Posterior cingulate gyrus (tissue), 11 donors: ENCODE measurements around the gene HDAC5.

Experiments
- DNase-seq, 10 donors: peaks; one replicate each; pipeline versions ENCODE4 v3.0.0 to v3.0.0-alpha.2; 2020 to 2021; ENCODE audit warnings: mixed read lengths in 3 of 10
- intact Hi-C: fragments of 100-400 bp; cut with DNase I; formaldehyde crosslinking; loops from one replicate; pipeline ENCODE4 v1.15.1; 2023

The HDAC5 gene

DNA sequence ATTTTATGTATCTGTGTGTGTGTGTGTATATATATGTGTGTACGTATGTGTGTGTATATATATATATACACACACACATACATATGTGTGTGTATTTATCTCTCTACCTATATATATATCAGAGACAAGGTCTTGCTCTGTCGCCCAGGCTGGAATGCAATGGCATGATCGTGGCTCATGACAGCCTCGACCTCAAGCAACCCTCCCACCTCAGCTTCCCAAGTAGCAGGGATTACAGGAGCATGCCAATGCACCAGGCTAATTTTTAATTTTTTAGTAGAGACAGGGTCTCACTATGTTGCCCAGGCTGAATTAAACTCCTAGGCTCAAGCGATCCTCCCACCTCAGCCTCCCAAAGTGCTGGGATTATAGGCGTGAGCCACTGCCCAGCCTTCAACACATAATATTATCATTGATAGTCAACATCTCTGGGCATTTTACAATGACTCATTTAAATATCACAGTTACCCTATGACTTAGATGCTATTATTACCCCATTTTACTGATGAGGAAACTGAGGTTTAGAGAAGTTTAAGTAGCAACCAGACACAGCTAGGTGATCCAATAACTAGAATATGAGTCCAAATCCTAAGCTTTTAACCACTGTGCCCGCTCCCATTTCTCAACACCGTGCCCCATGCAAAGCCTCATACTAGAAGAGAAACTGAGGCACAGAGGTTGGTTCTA, 28.6 kb downstream of the HDAC5 start:
- intact Hi-C loops: no loop called here
- no peak for DNase-seq

DNA sequence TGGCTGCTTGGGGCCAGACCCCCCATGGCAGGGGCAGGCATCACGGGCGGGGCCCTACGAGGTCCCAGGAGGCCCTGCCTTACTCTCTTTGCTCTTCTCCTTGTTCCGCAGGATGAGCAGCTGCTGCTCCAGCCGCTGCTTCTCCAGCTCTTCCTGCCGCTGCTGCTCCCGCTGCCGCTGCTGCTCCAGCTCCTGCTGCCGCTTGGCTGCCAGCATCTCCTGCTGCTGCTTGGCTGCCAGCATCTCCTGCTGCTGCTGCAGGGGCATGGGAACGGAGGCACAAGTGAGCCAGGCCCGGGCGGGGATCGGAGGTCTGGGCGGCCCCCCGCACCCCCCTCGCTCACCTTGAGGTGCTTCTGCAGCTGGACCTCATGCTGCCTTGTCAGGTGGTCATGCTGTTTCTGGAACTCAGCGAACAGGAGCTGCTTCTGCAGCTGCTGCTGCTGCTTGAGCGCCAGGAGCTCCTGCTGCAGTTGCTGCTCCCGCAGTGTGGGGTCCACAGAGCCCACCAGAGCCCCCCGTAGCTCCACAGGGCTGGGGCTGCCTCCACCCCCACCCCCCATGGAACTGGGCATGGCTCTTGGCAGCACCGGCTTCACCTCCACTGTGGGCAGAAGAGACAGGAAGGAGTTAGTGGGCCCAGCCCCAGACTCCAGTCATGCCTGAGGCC, 30.1 kb downstream of the HDAC5 start:
- DNase-seq: peak in 2 of 10 donors; percentile 74 to 87
- intact Hi-C loops: no loop called here

DNA sequence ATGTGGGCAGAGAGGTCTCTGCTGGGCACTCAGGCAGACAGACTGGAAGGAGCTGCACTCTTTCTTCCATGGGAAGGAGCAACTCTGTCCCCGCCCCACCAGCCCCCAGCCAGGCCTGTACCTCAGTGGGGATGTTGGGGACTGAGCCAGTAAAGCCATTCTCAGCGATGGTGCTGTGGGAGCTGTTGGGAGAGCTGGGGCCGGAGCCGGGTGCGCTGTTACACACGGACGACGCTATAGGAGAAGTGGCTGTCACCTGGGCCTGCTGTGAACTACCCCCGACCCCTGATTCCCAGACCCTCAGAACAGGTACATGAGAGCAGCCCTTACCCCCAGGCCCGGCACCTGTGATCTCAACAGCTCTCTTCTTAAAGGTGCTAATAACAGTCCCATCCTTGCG, 31.4 kb downstream of the HDAC5 start:
- intact Hi-C loops: no loop called here
- peak in 1 of 10 donors; percentile 63 for DNase-seq

DNA sequence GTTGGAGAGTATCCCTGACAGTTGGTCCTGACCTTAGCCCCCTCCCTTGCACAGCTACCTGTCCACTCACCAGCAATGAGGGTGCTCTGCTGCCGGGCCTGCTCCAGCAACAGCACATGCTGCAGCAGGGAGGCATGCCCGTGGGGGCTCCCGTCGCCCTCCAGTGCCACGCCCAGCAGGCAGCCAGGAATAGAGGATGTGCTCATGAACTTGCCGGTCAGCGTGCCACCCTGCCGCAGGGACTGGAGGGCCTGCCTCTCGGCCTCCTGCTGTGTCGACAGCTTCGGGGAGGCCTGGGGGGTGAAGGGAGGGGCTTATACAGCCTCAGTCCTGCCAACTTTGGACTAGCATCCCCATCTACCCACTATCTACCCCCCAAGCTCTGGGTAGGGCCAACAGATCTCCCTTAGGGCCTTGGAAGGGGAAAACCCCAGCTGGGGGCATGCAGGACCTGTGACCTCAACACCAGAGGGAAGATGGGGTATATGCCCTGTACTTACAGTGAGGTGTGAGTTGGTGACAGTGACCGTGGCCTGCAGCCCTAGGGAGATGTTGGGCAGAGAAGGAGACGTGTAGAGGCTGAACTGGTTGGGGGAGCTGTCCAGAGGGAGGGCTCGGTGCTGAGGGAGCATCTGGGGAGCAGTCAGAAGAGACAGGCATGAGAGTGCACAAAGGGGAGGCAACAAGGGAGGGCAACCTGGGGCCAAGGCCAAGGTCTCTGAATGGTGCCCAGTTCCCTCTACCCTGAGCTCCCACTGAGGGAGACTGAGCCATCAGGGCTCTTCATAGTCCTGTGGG, 32.0 kb downstream of the HDAC5 start:
- peak in 2 of 10 donors; percentile 54 to 83 for DNase-seq
- intact Hi-C loops: no loop called here

DNA sequence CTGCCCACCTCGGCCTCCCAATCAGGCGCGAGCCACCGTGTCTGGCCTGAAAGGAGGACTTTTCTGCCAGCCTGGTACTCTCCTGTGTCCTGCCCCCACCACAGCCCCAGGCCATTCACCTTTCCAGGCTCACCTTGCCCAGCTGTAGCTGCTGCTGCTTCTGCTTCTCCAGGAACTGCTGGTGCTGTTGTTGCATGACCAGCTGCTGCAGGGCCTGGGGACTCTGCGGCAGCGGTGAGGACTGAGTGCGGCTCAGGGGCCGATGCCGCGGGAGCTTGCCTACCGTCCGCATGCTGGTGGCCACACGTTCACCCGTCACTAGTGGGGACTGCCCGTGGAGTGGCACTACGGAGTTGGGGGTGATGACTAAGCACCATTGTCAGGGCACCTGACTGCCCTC, 35.2 kb downstream of the HDAC5 start:
- DNase-seq: peak in 1 of 10 donors; percentile 42
- intact Hi-C loops: no loop called here

DNA sequence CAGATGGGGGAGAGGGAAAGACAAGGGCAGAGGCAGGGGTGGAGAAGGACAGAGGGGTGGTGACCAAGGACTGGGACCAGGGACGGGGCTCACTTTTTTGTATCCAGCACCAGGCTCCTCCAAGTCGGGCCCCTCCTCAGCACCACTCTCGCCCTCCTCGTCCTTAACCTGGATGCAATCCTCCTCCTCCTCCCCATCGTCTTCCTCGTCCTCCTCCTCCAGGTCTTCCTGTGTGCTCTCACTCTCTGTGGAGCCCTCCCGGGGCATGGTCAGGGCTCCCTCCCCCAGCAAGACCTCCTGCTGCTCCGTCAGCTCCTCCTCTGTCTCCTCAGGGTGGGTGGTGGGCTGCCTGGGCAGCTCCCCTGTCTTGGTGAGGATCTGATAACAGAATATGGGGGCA, 36.1 kb downstream of the HDAC5 start:
- DNase-seq: peak in 1 of 10 donors; percentile 39
- intact Hi-C loops: no loop called here

DNA sequence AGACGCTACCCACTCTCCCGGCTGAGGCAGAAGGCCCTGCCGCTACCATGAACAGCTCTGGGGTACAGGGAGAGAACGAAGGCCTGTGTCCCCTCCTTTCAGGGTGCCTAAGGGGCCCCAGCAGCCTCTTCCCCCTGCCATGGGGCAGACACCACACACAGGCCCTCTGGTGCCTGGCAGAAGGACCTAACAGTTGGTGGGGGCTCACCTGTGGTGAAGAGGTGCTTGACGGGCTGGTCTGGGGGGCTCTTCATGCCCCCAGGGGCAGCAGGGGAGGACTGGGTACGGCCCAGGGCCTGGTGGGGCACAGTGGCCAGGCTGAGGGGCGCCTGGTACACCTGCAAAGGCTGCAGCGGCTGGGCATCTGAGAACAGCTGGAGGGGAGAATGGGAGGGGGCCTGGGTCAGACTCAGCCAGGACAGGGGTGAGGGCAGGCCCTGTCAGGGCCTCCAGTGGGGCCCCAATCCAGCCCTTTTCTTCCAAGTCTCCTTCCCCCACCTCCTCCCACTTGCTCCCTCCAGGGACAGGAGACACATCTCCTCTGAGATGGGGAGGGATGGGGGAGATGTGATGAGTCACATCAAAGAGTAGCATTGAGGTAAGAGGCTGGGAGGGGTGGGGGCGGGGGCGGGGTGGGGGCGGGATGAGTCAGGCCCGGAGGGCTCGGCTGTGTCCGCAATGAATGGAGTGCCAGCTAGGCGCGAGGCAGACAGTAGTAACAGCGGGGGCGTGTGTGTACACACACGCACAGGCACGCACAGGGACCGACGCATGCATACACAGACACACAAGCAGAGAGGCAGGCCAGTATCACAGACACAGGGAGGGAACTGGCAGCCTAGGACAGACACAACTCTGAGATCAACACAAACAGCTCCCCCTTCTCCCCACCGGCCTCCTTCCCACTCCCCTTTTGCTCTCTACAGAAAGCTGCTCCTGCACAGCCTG, 36.8 kb downstream of the HDAC5 start:
- intact Hi-C loops: no loop called here
- peak in 8 of 10 donors; percentile 45 to 96 (median 70) for DNase-seq

DNA sequence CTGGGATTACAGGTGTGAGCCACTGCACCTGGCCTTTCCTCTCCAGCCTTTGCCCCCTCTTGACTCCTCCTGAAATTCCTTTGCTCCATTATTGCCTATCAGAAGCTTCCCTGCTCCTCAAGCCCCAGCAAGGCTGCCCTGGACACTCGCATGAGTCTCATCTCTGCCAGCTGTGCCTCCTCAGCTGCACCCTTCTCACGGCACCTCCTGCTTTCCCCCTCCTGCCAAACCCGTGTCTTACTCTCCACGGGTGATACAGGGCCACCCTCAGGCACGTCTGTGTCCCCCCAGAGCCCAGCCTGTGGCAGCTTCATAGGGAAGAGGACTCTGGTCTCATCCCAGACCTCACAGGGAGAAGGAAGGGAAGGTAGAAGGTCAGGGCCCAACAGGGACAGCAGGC, 37.5 kb downstream of the HDAC5 start:
- intact Hi-C loops: no loop called here
- DNase-seq: peak in 1 of 10 donors; percentile 47

DNA sequence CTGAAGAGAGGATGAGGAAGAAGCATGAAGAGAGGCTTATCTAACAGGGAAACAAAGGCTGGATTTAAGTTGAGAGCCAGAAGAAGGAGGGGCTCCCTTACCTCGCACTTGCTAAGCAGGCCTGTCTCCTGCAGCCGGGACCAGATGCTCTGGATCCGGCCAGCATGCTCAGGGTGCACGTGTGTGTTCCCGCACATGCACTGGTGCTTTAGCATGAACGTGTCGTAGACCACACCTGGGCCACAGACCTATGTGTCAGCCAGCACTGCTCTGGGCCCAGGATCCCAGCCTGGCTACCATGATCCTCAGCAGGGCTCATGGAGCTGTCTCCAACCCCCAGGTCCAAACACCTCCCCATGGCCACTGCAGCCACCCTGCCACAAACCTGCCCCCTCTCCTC, 38.5 kb downstream of the HDAC5 start:
- intact Hi-C loops: no loop called here
- DNase-seq: peak in 2 of 10 donors; percentile 24 to 58

DNA sequence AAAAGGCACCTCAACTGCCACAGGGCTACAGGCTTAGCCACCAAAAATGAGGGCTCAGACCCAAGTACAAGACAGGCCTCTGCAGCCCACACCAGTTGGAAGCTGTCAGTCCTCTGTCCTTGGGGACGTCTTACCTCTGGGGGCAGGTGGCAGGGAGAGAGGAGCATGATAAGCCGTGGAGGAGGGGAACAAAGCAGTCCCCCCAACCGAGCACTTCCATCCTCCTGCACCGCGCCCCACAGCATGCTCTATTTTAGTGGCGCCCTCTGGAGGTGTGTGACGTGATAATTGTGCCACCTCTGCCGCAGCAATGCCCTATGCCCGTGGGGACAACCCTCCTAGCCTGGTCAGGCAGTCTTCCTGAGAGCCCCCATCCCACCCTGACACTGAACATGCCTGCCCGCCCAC, 39.3 kb downstream of the HDAC5 start:
- DNase-seq: peak in 2 of 10 donors; percentile 72 to 73
- intact Hi-C loops: no loop called here

DNA sequence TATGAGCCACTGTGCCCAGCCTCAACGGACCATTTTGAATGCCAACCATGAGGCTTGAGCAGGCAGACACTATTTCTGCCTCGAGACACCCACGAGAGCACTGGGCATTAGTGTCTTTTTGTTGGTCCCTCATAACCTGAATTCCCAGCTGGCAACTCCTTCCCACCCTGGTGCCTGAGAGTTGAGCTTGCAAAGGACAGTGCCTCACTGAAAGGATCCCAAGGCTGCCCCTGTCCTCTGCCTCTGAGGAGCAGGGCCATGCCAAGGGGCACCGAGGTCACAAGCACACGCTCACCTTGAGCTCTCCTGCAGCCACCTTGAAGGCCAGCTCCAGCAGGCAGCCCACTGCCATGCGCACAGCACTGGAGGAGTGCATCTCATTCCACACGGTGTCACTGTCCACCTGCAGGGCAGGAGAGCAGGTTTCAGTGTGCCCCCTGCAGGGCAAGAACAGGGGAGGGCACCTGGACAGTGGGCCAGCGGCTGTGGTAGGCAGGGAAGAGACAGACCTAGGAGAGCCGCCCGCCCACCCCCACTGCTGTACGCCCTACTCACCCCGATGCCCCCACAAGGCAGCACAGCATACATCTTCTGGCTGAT, 40.1 kb downstream of the HDAC5 start:
- intact Hi-C loops: no loop called here
- DNase-seq: peak in 2 of 10 donors; percentile 30 to 39

DNA sequence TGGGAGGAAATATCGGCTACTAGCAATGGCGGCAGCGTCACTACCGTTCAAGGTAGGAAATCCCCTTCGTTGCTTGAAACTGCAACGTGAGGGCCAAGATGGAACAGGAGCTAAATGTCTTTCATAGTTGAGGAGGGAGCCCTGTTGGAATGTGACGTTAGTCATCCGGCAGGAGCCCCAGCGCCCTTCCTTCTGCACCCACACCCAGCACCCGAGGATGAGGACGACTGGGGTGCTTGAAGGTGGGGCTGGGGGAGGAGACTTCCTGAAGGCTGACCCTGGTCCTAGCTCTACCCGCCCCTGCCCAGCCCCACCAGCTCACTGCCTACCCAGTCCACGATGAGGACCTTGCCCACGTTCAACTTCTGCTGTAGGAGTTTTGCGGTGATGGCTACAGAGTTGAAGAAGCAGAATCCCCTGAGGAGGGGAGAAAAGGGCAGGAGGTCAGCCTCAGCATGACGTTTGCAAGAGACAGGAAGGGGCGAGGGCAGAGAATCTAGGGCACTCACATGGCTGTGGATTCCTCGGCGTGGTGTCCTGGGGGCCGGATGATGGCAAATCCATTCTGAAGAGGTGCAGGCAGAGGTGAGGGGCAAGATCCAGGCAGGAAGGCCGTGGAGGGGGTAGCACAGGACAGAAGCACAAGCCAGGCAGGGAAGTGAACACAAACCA, 41.0 kb downstream of the HDAC5 start:
- peak in 2 of 10 donors; percentile 31 to 65 for DNase-seq
- intact Hi-C loops: no loop called here

DNA sequence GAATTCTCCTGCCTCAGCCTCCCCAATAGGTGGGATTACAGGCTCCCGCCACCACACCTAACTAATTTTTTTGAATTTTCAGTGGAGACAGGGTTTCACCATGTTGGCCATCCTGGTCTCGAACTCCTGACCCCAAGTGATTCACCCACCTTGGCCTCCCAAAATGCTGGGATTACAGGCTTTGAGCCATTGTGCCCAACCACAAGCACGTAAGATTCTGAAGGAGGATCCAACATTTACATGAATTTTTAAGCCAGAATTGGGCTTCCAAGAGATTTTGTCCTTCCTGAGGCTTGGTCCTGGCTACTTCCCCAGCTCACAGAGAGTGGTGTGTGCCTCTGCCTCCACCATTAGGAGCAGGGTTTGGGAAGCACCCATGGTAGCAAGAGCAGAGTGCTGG, 41.8 kb downstream of the HDAC5 start:
- intact Hi-C loops: no loop called here

DNA sequence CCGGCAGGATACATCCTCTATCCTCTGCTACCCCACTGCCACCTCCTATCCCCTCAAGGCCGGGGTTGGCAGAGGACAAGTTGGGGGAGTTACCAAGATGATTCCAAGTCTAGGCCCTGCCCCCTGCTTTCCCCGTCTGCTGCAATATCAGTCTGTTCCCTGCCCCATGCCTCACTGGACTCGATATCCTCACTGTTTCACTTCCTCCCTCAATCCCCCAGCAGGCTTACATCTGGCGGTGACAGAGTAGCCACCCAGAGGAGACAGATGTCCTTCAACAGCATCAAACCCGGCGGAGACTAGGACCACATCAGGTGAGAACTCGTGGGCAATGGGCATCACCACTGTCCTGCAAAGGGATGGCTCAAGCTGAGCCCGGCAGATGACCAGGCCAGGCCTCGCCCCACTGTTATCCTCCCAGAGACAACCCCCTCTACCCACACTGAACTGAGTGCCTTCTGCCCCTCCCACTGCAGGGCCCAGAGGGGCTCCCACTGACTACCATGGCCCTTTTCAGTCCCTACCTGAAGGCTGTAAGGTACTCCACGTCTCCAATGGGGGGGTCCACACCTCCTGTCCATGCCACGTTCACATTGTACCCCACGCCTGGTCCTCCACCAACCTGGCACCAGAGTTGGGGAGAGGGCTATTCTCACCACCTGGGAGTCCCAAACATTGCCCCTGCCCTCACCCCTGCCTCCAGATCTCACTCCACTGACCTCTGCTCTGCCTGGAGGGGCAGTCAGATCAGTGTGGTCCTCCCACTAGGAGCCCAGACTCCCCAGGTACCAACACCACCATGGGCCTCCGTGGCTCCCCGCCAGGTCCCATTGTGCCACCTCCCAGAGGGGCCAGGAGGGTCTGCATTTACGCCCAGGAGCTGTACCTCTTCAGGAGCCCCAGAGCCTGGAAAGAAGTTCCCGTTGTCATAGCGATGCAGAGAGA, 43.3 kb downstream of the HDAC5 start:
- intact Hi-C loops: no loop called here
- peak in 1 of 10 donors; percentile 49 for DNase-seq

More for the DNA sequence above, 41.8 kb downstream of the HDAC5 start:
- DNase-seq: no peak

DNA sequence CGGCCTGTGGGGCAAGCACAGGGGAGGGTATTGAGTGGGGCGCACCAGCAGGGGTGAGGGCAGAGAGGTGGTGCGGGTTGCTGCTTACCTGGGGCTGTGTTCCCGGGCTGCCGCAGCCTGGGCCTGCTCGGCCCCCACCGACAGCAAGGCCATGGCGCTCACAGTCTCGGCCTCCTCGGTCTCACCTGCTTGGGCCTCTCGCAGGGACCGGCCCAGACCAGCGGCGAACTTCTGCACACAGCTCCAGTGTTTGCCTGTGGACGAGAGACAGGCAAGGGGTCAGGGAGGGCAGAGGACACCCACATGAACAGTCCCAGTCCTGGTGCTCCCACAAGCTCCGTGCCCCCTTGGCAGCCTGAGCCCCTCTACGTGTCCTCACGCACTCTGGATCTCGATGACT, 45.0 kb downstream of the HDAC5 start:
- DNase-seq: peak in 1 of 10 donors; percentile 75
- intact Hi-C loops: no loop called here

DNA sequence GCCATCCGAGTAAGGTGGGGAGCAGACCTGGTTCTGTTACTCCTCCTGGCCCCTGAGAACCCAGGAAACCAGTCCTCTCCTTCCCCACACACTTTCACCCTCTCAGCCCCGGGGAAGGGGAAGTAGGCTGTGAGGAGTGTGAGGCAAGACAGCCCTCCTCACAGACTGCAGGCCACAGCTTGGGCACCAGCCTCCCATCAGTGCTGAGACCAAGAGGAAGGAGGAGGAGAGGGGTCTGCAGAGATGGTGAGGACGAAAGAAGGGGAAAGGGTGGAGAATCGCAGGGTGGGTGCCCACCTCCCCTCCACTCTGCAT, 45.9 kb downstream of the HDAC5 start:
- intact Hi-C loops: no loop called here
- peak in 2 of 10 donors; percentile 55 to 79 for DNase-seq

DNA sequence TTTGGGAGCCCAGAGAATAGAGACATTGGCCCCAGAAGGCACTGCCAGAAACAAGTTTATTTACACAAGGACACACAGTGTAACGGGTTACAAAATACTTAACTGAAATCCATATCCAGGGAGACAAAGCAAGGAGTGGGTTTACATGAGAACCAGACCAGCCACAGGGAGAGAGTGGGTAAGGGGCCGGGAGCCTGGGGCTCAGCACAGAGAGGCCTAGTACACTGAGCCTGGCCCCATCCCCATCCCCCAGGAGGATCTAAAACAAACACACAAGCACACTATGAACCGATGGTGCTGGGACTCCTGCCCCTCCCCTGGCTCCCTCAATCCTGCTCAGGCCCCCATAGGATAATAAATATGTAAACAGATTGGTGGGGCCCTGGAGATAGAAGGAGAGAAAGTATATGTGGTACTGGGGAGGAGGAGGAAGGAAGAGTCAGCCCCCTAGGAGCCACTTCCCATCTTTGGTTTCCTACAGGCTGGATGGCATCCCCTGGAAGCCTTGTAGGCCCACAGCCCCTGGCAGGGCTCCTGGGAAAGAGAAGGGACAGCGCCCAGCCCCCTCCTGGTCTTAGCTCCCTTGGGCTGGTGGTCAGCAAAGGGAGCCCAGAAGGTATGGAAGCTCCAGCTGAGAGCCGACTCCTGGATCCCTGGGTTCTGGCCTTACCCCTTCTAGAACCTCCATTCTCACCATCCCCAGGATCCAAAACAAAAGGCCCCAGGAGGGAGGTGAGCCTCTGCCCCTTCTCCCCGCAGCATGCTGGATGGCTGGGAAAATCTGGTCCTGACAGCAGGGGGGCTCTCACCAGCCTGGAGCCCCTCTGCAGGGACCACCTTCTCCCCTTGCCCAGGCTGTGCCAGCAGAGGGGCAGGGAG, 46.5 kb downstream of the HDAC5 start:
- peak in 2 of 10 donors; percentile 40 to 63 for DNase-seq
- intact Hi-C loops: no loop called here
